Measurements from ENCODE around the gene SOCS1. TPM values are rescaled to one million over a fixed set of nuclear protein-coding genes. Genes with fewer than 3 reads are reported as not detected.
A peak's percentile ranks its signal among the peaks of the same experiment; 100 is the strongest.
"Not testable (repeated sequence)": the region's sequence is repeated elsewhere in the genome, so short reads cannot be mapped to it uniquely, and the experiment has no call there.

The SOCS1 gene
- 1.0 TPM for total RNA-seq

GRCh38 chr16:11255737-11256660, at the start of gene SOCS1:
Gene SOCS1 (minus strand): TSS chr16:11256204. CDS start chr16:11255478, 726 bp downstream.
- Histone ChIP-seq H3K4me1 (ENCODE audit: control insufficient read depth in 3 of 3, insufficient read depth in 3 of 3, low read length in 3 of 3) (peaks cover 20 to 32% (median 30%) of the 10 kb centered on the region in 3 donors), H3K27ac (ENCODE audit: low read depth, low read length) (peak within 1 kb of the TSS; percentile 97), H3K27me3 (ENCODE audit: control insufficient read depth in 3 of 3, insufficient read depth in 3 of 3, low read length in 3 of 3) (no peaks in the 10 kb centered on the region), H3K4me3 (ENCODE audit: low read length in 3 of 3) (peak within 1 kb of the TSS; percentile 79 to 82 (median 81)), H3K9me3 (ENCODE audit: control insufficient read depth in 3 of 3, low read length in 3 of 3) (no peaks in the 10 kb centered on the region), H3K9ac (ENCODE audit: low read depth in 1 of 3, low read length in 3 of 3) (peak within 1 kb of the TSS; percentile 87 to 95 (median 93)), H3K36me3 (ENCODE audit: control insufficient read depth in 3 of 3, insufficient read depth in 3 of 3, low read length in 3 of 3) (no peaks in the 10 kb centered on the region)

- H3K36me3 ChIP-seq (ENCODE audit: control insufficient read depth in 3 of 3, insufficient read depth in 3 of 3, low read length in 3 of 3) = no peaks in the 10 kb centered on the region
- H3K27me3 ChIP-seq (ENCODE audit: control insufficient read depth in 3 of 3, insufficient read depth in 3 of 3, low read length in 3 of 3) = peaks cover 0 to 3% (median 0%) of the 10 kb centered on the region in 3 donors
- H3K4me3 ChIP-seq (ENCODE audit: low read length in 3 of 3) = no peak overlapping the region
- H3K9ac ChIP-seq (ENCODE audit: low read depth in 1 of 3, low read length in 3 of 3) = no peak overlapping the region
- H3K4me1 ChIP-seq (ENCODE audit: control insufficient read depth in 3 of 3, insufficient read depth in 3 of 3, low read length in 3 of 3) = peaks cover 0 to 2% (median 0%) of the 10 kb centered on the region in 3 donors
- H3K27ac ChIP-seq (ENCODE audit: low read depth, low read length) = no peak overlapping the region
- H3K9me3 ChIP-seq (ENCODE audit: control insufficient read depth in 3 of 3, low read length in 3 of 3) = no peaks in the 10 kb centered on the region
Measured at GRCh38 chr16:11303405-11304138, 47.6 kb upstream of the SOCS1 start.

GRCh38 chr16:11302977-11303376, 47.0 kb upstream of the SOCS1 start:
- H3K36me3 ChIP-seq (ENCODE audit: control insufficient read depth in 3 of 3, insufficient read depth in 3 of 3, low read length in 3 of 3) = no peaks in the 10 kb centered on the region
- H3K4me3 ChIP-seq (ENCODE audit: low read length in 3 of 3) = no peak overlapping the region
- no peaks in the 10 kb centered on the region for H3K9me3 ChIP-seq (ENCODE audit: control insufficient read depth in 3 of 3, low read length in 3 of 3)
- no peak overlapping the region for H3K27ac ChIP-seq (ENCODE audit: low read depth, low read length)
- H3K27me3 ChIP-seq (ENCODE audit: control insufficient read depth in 3 of 3, insufficient read depth in 3 of 3, low read length in 3 of 3) = no peaks in the 10 kb centered on the region
- peaks cover 0 to 2% (median 2%) of the 10 kb centered on the region in 3 donors for H3K4me1 ChIP-seq (ENCODE audit: control insufficient read depth in 3 of 3, insufficient read depth in 3 of 3, low read length in 3 of 3)
- H3K9ac ChIP-seq (ENCODE audit: low read depth in 1 of 3, low read length in 3 of 3) = no peak overlapping the region

- Histone ChIP-seq H3K9ac (ENCODE audit: low read depth in 1 of 3, low read length in 3 of 3) (no peak overlapping the region), H3K27ac (ENCODE audit: low read depth, low read length) (no peak overlapping the region)
Measured at GRCh38 chr16:11301645-11302501, 45.9 kb upstream of the SOCS1 start.

GRCh38 chr16:11300560-11300892, 44.5 kb upstream of the SOCS1 start:
- Histone ChIP-seq H3K36me3 (ENCODE audit: control insufficient read depth in 3 of 3, insufficient read depth in 3 of 3, low read length in 3 of 3) (no peaks in the 10 kb centered on the region), H3K27me3 (ENCODE audit: control insufficient read depth in 3 of 3, insufficient read depth in 3 of 3, low read length in 3 of 3) (no peaks in the 10 kb centered on the region), H3K4me3 (ENCODE audit: low read length in 3 of 3) (no peak overlapping the region), H3K4me1 (ENCODE audit: control insufficient read depth in 3 of 3, insufficient read depth in 3 of 3, low read length in 3 of 3) (peaks cover 11 to 16% (median 11%) of the 10 kb centered on the region in 3 donors), H3K9ac (ENCODE audit: low read depth in 1 of 3, low read length in 3 of 3) (no peak overlapping the region), H3K27ac (ENCODE audit: low read depth, low read length) (no peak overlapping the region), H3K9me3 (ENCODE audit: control insufficient read depth in 3 of 3, low read length in 3 of 3) (no peaks in the 10 kb centered on the region)

More at GRCh38 chr16:11301645-11302501, 45.9 kb upstream of the SOCS1 start:
- Histone ChIP-seq H3K27me3 (ENCODE audit: control insufficient read depth in 3 of 3, insufficient read depth in 3 of 3, low read length in 3 of 3) (no peaks in the 10 kb centered on the region), H3K4me1 (ENCODE audit: control insufficient read depth in 3 of 3, insufficient read depth in 3 of 3, low read length in 3 of 3) (peaks cover 9 to 13% (median 11%) of the 10 kb centered on the region in 3 donors), H3K9me3 (ENCODE audit: control insufficient read depth in 3 of 3, low read length in 3 of 3) (no peaks in the 10 kb centered on the region), H3K4me3 (ENCODE audit: low read length in 3 of 3) (no peak overlapping the region), H3K36me3 (ENCODE audit: control insufficient read depth in 3 of 3, insufficient read depth in 3 of 3, low read length in 3 of 3) (no peaks in the 10 kb centered on the region)

- Histone ChIP-seq H3K27me3 (ENCODE audit: control insufficient read depth in 3 of 3, insufficient read depth in 3 of 3, low read length in 3 of 3) (no peaks in the 10 kb centered on the region), H3K4me1 (ENCODE audit: control insufficient read depth in 3 of 3, insufficient read depth in 3 of 3, low read length in 3 of 3) (peaks cover 11 to 16% (median 11%) of the 10 kb centered on the region in 3 donors), H3K36me3 (ENCODE audit: control insufficient read depth in 3 of 3, insufficient read depth in 3 of 3, low read length in 3 of 3) (no peaks in the 10 kb centered on the region), H3K9ac (ENCODE audit: low read depth in 1 of 3, low read length in 3 of 3) (no peak overlapping the region), H3K4me3 (ENCODE audit: low read length in 3 of 3) (no peak overlapping the region), H3K9me3 (ENCODE audit: control insufficient read depth in 3 of 3, low read length in 3 of 3) (no peaks in the 10 kb centered on the region), H3K27ac (ENCODE audit: low read depth, low read length) (no peak overlapping the region)
Measured at GRCh38 chr16:11299865-11300559, 44.0 kb upstream of the SOCS1 start.

GRCh38 chr16:11298950-11299547, 43.0 kb upstream of the SOCS1 start:
- H3K4me1 ChIP-seq (ENCODE audit: control insufficient read depth in 3 of 3, insufficient read depth in 3 of 3, low read length in 3 of 3) = peaks cover 11 to 16% (median 11%) of the 10 kb centered on the region in 3 donors
- H3K9ac ChIP-seq (ENCODE audit: low read depth in 1 of 3, low read length in 3 of 3); H3K4me3 ChIP-seq (ENCODE audit: low read length in 3 of 3); H3K36me3 ChIP-seq (ENCODE audit: control insufficient read depth in 3 of 3, insufficient read depth in 3 of 3, low read length in 3 of 3); H3K9me3 ChIP-seq (ENCODE audit: control insufficient read depth in 3 of 3, low read length in 3 of 3); H3K27ac ChIP-seq (ENCODE audit: low read depth, low read length); H3K27me3 ChIP-seq (ENCODE audit: control insufficient read depth in 3 of 3, insufficient read depth in 3 of 3, low read length in 3 of 3): not testable (repeated sequence)

GRCh38 chr16:11298143-11298900, 42.3 kb upstream of the SOCS1 start:
- Histone ChIP-seq H3K9ac (ENCODE audit: low read depth in 1 of 3, low read length in 3 of 3) (peak overlapping the region in 1 of 3 donors; percentile 73), H3K4me1 (ENCODE audit: control insufficient read depth in 3 of 3, insufficient read depth in 3 of 3, low read length in 3 of 3) (peaks cover 11 to 16% (median 11%) of the 10 kb centered on the region in 3 donors), H3K27ac (ENCODE audit: low read depth, low read length) (no peak overlapping the region), H3K9me3 (ENCODE audit: control insufficient read depth in 3 of 3, low read length in 3 of 3) (no peaks in the 10 kb centered on the region), H3K4me3 (ENCODE audit: low read length in 3 of 3) (no peak overlapping the region), H3K36me3 (ENCODE audit: control insufficient read depth in 3 of 3, insufficient read depth in 3 of 3, low read length in 3 of 3) (no peaks in the 10 kb centered on the region), H3K27me3 (ENCODE audit: control insufficient read depth in 3 of 3, insufficient read depth in 3 of 3, low read length in 3 of 3) (no peaks in the 10 kb centered on the region)

Measured in skeletal muscle tissue (tissue), 4 donors.